ENCODE data around the gene ADGRB3.
"Not testable (repeated sequence)": the region's sequence is repeated elsewhere in the genome, so short reads cannot be mapped to it uniquely, and the experiment has no call there.

Gene ADGRB3

DNA sequence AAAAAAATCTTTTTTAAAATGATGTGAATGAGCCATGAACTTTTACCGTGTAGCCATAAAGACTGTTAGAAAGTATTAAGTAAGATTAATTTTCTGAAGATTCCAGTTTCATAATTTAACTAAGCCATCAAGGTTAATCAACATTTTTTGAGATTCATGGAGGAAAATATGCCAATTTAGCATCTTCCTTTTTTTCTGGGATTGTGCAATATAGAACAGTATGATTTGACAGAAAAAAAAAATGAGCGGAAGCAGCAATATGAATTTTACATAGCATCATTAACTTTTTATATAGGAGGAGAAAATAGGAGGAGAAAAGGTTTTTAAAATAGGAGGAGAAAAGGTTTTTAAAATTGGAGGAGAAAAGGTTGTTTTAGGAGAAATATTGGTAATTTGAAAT, 306.3 kb downstream of the ADGRB3 start:
- no peak for DNase-seq (ENCODE audit: low read depth in 2 of 2)

DNA sequence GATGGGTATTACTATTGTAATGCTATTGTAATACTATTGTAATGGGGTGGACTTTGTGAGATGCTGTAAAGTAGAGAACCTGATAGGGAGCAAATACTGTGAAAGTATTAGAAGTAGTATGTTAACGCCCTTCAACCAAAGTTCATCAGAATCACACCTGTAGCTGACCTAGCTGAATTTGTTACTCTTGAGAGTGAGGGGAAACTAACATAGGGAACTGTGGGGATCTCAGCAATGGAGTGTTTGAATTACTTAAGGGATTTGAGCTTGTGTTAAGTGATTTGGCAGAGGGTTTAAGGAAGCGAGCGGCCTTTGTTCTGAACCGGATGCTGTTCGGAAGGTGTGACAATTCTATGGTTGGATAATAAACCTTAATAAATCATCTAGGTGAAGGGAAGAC, 312.6 kb downstream of the ADGRB3 start:
- no peak for DNase-seq (ENCODE audit: low read depth in 2 of 2)

DNA sequence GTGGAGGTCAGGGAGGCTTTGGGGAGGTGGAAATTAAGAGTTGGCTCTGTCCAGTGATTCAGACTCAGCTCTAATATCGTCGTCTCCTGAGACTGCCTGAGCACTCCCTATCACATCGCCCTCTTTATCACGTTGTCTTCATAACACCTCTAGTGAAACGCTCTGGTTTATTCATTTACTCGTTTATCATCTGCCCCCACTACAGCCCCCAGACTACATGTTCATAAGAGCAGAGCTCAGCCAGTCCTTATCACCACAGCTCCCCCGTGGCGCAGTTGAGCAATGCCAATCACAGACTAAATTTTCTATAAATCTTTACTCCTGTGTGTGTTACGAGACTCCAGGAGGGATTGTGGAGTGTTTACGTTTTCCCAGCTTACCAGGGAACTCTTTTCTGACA, 316.2 kb downstream of the ADGRB3 start:
- DNase-seq (ENCODE audit: low read depth in 2 of 2): no peak

DNA sequence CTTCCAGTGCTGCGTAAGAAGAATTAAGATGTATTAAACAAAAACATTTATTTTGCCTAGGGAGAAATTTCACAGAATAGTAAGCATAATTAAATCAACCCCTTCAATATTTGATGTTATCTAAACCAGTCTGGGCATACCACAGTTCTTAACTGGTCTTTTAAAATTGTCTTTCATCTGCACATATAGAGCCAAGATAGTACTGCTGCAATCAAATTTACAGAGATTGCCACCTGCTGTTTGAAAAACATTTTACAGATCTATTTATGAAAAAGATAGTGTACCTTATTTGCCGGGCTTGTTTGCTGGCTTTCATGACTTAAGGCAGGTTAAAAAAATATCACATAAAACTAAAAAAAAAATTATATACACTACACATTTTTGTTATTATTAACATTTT, 323.2 kb downstream of the ADGRB3 start:
- no peak for DNase-seq (ENCODE audit: low read depth in 2 of 2)

DNA sequence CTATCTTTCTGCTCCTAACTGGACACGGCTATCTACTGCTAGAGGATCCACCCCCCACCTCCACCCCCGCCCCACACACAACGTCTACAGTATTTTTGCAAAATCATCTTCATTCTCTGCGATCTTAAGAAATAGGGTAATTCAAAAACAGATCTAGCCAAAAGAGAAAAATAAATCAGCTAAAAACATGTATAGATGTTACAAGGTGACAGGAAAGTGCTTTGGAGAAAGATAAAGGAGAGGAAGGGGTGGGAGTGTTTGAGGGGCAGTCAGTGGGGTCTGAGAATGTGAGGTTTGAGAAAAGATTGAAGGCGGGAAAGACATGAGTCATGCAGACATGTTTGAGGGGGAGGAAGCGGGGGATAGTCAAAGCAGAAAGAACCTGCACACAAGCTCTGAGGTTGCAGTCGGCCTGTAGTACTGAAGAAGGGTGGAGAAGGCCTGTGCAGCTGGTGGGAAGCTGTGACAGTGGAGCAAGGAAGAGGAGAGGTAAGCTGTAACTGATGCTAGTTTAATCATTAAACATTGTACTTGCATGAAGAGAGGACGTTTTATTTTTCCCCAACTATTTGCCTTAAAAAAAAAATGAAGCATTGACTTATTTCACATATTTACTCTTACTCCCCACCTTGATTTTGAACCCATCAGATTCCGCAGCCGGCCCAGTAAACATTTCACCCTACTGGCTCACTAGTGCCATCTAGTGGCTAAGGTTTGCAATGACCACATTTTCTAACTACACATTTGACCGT, 332.6 kb downstream of the ADGRB3 start:
- no peak for DNase-seq (ENCODE audit: low read depth in 2 of 2)

DNA sequence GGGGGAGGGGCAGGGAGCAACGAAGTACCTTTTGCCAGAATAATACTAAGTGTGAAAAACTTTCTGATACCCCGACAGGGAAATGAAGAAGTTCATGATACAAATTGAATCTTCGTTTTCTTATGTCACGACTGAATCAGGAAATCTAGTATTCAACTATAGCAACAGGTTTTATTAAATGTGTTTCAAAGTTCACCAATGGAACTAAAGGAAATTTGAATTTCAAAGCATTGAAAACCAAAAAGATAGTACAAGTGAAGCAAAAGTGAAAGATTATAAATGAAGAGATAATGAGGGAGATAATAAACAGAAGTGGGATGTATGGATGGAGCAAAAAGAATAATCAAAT, 333.2 kb downstream of the ADGRB3 start:
- no peak for DNase-seq (ENCODE audit: low read depth in 2 of 2)

DNA sequence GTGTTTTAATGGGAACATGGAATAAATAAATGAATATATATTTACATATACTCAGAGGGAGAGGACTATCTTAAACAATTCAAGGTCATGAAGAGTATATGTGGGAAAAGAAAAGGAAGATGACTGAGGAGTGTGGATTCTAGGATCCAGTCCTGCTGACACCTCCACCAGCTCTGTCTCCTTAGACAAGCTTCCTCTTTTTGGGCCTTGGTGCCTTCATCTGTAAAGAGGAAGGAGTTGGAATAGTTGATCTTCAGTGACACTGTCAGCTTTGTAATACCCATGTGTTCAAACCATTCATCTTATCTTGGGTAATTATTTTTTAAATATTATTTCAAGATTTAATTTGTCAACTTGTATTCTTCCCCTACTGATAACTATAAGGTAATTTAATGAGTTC, 338.0 kb downstream of the ADGRB3 start:
- no peak for DNase-seq (ENCODE audit: low read depth in 2 of 2)

DNA sequence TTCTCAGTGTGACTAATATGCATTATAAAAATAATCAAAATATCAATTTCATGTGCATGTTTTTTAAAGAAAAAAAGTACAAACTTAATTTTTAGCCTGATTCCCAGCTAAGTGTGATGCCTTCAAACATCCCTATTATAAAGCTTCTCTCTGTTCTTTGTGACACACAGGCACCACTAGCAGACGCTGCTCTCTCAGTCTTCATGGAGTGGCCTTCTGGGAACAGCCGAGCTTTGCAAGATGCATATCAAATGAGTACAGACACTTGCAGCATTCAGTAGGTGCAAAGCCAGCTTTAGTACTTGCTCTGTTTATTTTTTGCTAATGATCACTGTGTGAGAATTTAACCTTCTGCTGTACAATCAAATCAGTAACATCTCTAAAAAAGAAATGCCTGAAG, 340.0 kb downstream of the ADGRB3 start:
- DNase-seq (ENCODE audit: low read depth in 2 of 2): no peak

DNA sequence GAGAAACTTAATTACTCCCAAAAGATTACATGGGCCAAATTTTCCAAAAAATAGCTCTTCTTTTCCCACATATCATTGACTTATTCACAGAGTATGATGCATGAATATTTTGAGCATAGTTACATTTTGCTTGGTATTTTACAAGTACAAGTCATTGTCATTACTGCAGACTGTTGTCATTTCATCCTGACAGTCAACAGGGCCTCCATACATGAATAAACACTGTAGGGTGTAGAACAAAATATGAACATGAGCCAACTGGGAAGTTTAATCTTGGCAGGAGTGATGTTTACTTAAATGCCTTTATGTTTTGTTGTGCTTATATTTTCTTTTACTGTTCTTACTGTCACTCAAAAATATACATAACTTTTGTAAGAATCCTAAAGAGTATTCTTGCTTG, 340.7 kb downstream of the ADGRB3 start:
- no peak for DNase-seq (ENCODE audit: low read depth in 2 of 2)

DNA sequence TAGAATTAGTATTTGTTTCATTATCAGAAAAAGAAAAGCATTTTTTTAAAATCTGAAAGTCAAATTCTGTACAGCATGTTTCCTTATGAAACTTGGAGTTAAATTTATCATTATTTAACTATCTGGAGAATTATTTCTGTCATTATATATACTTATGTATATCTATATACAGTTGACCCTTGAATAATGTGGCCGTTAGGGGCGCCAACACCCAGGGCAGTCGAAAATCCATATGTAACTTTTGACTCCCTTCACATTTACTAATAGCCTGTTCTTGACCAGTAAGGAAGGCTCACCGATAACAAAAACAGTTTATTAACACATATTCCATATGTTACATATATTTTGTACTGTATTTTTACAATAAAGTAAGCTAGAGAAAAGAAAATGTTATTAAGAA, 341.2 kb downstream of the ADGRB3 start:
- DNase-seq (ENCODE audit: low read depth in 2 of 2): no peak

DNA sequence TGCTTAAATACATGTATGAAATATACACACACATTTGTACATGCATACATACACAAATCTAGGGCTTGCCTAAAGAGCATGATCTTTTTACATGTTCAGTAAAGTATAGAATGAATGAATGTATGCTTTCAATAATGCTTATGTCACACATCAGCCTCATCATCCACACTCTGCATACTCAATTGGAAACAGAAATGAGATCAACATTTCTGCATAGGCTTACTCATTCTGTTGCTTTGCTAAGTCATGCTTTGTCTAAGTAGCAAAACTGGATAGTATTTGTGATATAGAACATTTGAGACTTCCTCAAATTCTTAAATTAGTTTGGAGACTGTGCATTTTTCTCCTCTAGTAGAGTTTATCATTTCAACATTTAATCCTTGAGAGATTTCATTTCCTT, 343.3 kb downstream of the ADGRB3 start:
- no peak for DNase-seq (ENCODE audit: low read depth in 2 of 2)

DNA sequence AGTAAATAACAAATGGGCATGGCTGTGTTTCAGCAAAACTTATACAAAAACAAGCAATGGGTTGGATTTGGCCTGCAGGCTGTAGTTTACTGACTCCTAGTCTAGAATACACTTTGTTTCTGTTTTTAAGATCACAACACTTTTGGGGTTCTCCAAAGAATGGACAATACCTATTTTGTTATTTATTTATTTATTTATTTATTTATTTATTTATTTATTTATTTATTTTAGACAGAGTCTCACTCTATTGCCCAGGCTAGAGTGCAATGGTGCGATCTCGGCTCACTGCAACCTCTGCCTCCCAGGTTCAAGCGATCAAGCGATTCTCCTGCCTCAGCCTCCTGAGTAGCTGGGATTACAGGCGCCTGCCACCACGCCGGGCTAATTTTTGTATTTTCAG, 346.6 kb downstream of the ADGRB3 start:
- not testable (repeated sequence) for DNase-seq (ENCODE audit: low read depth in 2 of 2)

DNA sequence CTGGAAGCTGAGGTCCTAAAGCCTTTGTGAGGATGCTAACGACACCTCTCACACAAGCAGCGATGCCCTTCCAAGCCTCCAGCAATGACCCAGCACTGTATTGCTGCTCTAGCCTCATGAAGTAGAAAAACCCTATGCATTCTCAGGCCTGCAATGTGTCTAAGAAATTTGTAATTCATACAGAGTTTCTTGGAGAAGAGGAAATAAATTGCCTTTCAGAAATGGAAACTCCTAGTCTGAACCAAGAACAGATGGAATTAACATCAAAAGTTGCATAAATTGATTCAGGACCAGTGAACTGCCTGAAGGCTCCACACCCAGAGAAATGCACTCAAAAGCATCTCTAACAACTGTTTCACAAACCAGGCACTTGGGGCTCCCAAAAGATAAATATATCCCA, 353.6 kb downstream of the ADGRB3 start:
- no peak for DNase-seq (ENCODE audit: low read depth in 2 of 2)

DNA sequence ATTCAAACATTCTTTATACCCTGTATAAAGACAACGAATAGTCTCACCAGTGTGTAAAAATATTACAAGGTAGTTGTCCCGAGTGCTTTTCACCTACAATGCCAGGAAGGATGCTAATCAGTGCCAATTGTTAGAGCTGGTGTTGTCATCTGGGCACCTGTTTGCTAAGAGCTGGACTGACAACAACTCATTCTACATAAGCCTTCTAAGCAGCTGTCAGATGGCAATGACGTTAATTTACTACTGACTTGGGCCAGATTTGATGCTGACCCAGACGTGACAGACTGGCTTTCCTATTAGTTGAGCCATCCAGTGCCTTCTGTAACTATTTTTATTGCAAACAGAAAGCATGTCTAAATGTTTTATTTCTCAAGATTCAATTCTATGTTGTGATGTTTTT, 355.2 kb downstream of the ADGRB3 start:
- DNase-seq (ENCODE audit: low read depth in 2 of 2): no peak

DNA sequence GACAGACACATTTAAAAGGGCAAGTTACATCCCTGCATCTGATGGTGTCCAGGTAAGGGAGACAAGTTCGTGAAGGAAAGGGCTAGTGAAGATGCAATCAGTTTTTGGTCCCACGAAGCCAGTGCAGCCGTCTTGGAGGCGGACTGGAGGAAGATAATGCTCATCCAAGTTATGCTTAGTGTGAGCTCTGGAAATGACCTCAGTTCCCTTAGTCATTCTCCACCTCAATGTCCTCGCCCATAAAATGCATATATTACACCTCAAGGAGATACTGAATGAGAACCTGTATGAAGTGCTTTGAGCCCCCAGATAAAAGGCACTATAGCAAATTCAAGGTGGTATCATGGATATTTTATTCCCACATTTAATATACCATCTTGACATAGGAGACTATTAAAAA, 358.8 kb downstream of the ADGRB3 start:
- DNase-seq (ENCODE audit: low read depth in 2 of 2): no peak

DNA sequence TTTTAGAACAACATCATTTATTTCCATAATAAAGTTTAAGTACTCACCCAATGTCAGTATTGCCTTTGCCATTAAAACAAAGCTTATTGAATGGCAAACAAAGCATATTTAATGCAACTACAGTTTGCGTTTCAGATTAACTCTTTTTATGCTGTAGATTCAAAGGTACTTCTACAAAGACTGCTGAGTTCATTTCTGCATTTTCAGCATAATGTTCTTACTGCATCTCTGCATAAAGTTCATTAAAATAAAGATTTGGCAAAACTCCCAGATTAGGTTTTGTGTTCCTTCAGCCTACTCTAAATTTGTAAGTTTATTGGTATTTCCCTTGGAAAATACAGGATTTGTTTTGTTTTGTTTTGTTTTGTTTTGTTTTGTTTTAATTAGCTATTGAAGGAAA, 359.4 kb downstream of the ADGRB3 start:
- no peak for DNase-seq (ENCODE audit: low read depth in 2 of 2)

DNA sequence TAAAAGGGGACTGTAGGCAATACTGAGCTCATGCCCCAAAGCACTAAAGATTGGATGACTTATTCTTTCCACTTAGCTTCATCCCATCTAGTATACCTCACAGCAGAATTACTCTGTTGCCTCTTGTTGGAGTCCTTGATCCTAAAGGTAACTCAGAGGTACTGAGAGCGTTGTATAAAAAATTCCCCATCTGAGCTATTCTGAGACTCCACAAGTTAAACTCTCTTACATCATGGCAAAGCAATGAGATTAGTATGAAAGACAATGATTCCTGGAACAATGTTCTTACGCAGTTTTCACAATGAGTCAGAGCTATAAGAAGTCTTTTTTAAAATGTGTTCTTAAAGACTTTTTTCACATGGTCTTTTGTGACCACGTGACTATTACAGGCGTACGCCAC, 370.1 kb downstream of the ADGRB3 start:
- DNase-seq (ENCODE audit: low read depth in 2 of 2): no peak

DNA sequence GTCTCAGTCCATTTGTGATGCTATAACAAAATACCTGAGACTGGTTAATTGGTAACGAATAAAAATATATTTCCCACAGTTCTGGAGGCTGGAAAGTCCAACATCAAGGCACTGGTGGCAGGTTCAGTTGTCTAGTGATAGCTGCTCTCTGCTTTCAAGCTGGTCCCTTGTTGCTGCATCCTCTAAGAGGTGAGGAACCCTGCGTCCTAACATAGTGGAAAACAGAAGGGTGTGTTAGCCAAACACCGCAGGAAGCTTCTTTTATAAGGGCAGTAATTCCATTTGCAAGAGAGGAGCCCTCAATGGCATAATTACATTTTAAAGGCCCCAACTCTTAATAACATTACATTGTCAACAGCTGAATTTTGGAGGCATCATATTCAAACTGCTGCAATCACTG, 372.7 kb downstream of the ADGRB3 start:
- DNase-seq (ENCODE audit: low read depth in 2 of 2): no peak

DNA sequence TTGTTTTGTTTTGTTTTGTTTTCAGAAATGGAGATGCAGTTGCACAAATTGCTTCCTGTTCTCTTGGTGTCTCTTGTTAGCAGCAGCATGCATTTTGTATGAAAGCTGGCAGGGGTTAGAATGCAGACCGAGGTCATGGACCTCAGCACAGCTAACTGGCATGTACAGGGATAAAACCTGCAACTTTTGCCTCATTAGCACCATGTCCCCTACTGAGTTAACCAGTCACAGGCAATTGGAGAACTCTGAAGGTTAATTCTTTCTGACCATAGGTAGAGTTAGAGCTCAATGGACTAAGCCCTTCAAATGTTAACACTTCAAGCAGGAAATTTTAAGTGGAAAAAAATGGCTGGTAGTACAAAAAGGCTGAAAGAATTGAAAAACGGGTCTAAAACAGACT, 377.1 kb downstream of the ADGRB3 start:
- no peak for DNase-seq (ENCODE audit: low read depth in 2 of 2)

DNA sequence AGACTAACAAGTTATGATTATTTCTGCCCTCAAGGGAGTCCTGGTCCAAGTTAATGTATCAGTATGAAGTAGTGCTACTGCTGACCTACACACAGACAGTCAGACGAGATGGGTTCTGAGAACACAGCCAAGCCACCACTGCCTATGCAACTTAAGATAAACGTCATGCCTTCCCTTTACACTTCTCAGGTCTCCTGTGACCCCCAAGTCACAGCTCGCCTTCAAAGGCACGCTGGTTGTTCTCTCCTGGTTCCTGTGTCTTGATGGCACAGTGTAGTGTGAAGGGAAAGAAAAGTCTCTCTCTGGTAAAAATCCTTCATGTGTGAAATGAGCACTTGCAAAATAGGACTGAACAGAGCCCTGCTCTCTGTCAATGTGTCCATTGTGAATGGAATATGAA, 377.8 kb downstream of the ADGRB3 start:
- no peak for DNase-seq (ENCODE audit: low read depth in 2 of 2)

DNA sequence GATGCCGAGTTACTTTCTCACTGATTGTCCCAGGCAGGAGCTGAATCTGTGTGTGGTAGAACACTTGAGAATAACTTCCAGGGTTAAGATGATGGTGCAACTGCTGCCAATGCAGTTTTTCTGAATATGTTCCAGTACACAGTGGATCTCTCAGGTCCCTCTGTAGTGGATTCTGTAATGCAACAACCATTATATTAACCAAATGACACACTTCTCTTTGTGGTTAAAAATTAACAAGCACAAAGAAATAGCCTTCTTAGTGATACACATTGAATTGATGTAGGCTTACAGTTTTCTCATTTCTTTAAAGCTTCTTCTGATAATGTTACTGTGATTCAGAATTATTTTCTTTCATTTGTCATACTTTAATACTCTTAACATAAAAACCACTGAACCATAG, 383.8 kb downstream of the ADGRB3 start:
- DNase-seq (ENCODE audit: low read depth in 2 of 2): no peak

DNA sequence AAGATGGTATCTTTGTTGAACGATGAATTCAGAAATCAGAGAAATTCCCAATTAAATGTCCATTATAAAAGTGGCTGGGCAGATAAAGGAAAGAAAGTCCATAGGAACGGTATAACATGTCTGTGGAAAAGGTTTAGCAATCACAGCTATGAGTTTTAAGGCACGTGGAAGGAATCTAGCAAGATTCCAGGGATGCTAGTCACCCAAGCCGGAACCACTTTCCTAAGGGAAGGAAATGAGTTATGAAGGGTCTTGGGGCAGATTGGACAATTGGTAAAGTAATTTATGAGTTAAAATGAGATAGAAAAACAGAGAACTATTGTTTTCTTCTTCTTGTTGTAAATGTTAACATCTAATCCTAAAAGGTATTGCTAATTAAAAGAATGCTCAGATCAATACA, 384.8 kb downstream of the ADGRB3 start:
- DNase-seq (ENCODE audit: low read depth in 2 of 2): no peak

DNA sequence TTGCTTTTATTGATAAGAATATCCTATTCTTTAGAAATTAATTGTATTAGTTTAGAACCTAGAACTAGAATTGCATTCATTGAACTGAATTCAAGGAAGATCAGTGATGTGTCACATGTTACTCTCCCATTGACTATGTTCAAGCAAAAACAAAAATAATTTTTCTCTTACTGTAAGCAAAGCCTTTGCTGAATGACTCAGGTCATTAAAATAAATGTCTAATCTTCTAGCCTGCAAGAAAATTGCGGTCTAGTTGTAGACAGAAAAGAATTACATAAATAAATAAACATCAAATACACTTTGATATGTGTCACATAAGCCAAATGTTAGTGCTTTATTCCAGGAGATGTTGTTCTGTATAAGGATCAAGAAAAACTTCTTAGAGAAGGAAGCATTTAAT, 387.9 kb downstream of the ADGRB3 start:
- no peak for DNase-seq (ENCODE audit: low read depth in 2 of 2)

DNA sequence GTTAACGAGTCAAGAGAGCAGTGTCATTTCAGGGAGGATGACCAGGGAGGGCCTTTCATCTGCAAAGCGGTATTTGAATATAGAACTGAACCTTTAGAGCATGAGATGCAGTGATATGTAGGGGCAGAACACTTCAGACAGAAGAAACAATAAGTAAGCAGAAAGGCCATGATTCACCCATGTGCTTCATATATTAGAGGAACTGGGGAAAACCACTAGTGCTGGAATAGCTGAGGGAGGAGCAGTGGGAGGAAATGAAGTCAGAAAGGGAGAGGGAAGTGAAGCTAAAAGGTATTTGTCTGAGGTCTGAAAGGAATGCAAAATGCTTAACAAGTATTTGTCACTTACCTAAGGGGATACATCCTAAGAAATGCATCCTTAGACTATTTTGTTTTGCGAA, 391.2 kb downstream of the ADGRB3 start:
- DNase-seq (ENCODE audit: low read depth in 2 of 2): no peak

DNA sequence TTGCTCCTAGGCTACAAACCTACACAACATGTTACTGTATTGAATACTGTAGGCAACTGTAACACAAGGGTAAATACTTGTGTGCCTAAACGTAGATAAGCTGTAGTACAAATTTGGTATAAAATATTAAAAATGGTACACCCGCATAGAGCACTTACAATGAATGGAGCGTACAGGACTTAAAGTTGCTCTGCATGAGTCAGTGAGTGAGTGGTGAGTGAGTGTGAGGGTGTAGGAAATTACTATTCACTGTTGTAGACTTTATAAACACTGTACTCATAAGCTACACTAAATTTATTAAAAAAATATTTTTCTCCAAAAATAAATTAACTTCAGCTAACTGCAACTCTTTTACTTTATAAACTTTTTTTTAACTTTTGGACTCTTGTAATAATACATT, 391.6 kb downstream of the ADGRB3 start:
- no peak for DNase-seq (ENCODE audit: low read depth in 2 of 2)
